ENCODE data around the gene RALGDS.

Gene RALGDS

DNA sequence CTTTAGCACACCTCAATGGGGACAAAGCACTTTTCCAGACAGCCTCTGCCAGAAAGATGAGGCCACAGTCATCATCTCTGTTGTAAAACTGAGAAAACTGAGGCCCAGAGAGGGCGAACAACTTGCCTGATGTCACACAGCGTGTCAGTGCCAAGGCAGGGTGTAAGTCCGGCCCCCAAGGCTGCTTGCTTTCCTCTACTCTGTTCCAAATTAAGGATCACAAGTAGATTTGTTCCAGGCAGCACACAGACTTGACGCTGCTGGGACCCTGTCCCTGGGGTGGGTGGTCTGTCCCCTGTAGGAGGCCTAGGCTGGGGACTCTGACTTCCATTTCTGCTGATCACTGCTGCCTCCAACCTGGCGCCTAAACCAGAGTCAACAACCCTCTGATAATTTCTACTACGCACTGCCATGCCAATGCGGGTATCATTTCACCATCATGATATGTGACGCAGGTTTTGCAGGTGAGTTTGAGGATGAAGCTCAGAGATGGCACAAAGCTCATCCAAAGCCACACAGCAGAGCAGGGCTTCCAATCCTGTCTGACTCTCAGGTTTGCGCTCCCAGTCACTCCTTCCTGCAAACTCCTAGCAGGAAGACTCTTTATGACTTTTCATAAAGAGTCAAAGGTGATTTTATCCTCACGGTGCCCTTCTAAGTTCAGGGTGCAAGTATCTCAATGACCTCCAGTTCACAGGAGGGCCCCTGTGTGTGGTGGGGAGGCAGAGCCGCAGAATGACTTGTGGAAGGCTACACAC lies 13.5 kb upstream of the RALGDS start:
- DNase-seq, result no peak

DNA sequence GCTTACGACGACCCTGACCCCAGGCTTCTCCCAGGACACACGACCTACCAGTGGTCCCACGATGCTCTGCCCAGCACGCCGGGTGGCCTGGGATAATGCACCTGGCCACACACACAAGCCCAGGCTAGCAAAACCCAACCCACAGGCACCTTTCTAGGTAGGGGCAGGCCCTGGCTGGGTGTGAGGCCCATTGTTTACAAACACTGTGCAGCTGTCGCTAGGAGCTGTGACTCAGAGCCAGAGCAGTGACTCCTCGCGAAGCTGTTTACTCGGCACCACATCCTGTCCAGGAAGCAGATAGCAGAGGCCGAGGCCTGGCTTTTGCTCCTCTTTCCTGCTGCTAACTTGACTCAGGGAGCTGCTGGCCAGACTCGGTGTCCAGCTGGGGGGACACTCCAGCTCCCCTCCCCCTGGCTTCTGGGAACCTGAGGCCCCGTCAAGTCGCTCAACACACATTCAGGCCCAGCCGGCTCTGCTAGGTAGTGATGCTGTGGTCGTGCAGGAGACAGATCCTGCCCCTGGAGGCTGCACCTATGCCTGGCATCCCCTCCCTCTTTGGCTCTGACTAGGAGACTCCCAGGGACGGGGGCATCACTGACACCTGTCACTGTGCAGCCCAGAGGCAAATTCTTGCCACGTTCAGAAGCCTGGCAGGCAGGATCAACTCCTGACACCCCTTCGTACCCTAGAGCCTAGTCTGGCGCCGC lies 12.8 kb upstream of the RALGDS start:
- peak; percentile 85 for DNase-seq

DNA sequence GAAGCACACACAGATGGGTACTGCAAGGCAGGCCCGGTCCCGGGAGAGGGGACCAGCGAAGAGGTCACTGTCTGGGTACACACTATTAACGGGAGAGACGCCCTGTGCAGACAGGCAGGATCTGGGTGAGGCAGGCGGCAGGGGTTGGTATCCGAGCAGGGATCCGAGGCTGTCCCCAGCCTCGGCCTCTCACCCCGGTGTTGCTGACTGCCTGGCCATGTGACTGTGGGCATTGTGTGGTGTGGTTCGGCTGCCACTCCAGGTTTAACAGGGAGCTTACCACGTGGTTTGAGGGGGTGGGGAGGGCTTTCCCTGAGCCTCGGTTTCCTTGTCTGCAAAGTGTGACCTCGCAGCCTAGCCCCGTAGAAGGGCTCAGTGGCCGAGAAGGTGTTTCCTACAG lies 11.1 kb upstream of the RALGDS start:
- no peak for DNase-seq

DNA sequence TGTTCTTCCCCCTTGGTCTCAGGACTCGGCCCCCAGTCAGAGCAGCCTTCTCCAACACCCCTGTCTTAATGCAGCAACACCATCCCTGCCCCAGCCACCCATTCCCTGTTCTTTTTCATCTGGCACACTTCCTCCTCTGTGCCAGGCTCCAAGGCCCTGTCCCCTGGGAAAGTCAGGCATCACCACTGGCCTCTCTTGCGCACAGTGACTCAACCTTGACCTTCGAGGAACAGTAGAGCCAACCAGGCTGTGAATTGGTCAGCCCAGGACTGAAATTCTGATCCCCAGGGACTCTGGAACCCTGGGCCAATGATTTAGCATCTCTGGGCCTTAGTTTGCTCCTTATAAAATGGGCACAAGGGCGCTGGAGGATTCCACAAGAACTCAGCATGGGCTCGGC lies 10.5 kb upstream of the RALGDS start:
- no peak for DNase-seq

DNA sequence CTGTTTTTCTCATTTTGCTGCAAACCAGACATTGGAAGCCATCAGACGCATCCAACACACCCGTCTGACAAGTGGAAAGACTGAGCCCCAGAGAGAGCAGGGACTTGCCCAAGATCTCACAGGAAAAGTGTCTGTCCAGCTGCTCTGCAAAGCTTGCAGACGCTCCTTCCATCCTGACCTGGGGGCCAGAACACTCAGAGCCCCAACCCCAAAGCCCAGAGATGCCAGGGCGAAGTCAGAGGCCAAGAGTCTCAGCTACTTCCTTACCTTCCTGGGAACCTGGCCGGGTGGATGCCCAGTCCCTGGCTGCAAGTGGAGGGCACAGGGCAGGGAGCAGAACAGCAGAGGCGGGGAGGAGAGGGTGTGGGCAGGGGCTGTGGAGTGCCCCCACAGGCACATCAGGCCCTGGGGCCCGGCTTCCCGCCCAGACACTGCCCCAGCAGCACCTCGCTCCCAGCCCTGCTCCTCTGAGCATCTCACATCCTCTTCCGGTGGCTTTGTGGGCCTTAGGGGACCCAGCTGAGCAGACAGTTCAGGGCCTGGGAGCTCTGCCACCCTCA lies 9.7 kb upstream of the RALGDS start:
- no peak for DNase-seq

DNA sequence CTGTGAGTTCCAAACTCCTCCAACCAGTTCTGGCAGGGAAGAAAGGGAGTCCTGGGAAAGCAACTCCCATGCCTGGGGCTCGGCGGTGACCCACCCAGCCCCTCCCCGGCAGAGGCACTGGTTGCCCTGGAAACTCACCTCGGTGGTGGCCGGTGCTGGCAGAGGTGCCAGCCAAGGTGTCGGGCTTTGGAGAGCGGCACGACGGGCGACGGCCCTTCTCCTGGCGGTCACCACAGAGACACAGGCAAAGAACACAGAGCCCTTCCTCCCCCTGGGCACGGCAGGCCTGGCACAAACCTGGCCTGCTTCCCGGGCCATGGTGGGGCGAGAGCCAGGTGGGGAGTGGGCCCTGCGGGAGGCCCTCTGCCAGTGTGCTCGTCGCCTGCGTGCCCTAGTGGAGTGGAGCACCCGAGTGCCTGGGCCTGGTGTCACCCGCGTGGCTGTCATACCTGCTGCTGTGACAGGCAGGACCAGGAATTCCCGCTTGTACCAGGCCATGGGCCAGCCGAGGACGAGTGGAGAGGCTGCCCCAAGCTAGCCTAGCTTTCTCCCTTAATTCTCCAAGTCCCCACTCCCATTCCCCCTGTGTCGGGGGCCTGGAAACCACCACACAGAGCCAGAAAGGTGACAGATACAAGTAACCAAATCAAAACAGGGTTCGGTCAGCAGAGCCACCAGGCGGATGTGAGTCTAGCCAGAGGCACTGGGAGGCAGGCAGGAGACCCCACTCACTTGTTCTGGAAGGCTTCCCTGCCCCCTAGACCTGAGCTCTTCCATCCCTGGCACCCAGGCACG lies 8.2 kb upstream of the RALGDS start:
- DNase-seq, result no peak

DNA sequence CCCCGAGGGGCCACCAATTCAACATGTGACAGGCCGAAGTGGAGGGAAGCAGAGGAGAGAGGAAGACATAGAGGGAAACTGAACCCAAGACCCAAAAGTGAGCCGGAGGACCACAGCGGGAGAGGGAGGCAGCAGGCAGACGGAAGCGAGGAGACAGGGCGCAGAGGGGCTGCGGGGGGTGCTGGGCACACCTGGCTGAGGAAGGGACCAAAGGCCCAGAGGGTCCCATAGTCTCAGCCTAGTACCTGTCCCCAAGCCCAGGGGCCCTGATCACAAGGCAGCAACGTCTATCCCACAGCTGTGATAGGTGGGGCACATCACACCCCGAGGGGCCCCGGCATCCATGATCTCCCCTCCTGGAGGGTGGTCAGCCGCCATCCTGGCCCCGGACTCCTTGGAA lies 7.1 kb upstream of the RALGDS start:
- no peak for DNase-seq

DNA sequence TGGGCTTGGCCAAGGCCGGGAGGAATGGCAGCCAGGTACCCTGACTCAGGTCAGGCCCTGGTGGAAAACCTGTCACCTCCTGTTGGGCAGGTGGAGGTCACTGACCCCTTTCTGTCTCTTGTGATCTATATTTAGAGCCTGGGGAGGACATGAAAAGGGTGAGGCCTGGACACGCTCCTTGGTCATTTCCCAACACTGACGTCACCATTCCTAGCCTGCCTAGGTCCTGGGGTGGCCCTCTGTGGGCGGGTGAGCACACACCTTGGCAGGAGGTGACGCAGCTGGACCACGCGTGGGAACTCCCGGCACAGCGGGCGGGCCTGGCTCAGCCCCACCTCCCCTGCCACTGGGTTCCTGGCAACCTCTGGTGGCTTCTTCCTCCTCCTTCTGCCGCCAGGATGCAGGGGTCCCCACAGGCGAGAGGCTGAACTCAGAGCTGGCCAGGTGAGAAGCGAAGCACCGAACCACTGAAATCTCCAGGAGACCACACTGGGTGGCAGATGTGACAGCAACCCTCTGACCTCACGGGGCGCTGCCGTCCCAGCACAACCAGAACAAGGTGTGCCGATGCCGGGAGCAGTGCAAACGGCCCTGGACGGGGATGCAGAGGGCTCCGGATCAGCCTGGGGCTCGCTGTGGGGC lies 6.4 kb upstream of the RALGDS start:
- DNase-seq, result no peak

DNA sequence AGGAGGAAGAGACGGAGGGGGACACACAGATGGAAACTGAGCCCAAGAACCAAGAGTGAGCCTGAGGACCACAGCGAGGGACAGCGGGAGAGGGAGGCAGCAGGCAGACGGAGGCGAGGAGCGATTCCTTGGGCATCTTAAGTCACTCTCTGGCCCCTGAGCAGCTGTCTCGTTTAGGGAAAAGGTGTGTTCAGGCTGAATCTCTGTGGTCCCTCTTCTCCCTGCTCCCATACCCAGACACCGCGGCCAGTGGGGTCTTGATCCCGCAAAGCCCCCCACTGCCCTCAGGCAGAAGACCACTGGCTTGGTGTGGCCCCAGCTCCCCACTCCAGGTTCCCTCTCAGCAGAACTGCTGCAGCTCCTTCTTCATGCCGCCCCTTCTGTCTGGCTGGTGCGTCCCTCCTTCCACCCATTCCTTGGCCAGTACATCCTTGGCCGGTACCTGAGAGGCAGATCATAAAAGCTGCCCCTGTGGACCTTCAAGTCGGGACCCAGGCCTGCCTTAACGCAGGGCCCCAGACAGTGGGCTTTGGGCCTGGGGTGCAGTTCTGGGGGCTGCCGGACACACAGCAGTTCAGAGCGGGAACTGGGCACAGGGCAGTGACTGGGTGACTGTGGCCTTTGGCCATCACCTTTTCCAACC lies 5.8 kb upstream of the RALGDS start:
- DNase-seq, result no peak

DNA sequence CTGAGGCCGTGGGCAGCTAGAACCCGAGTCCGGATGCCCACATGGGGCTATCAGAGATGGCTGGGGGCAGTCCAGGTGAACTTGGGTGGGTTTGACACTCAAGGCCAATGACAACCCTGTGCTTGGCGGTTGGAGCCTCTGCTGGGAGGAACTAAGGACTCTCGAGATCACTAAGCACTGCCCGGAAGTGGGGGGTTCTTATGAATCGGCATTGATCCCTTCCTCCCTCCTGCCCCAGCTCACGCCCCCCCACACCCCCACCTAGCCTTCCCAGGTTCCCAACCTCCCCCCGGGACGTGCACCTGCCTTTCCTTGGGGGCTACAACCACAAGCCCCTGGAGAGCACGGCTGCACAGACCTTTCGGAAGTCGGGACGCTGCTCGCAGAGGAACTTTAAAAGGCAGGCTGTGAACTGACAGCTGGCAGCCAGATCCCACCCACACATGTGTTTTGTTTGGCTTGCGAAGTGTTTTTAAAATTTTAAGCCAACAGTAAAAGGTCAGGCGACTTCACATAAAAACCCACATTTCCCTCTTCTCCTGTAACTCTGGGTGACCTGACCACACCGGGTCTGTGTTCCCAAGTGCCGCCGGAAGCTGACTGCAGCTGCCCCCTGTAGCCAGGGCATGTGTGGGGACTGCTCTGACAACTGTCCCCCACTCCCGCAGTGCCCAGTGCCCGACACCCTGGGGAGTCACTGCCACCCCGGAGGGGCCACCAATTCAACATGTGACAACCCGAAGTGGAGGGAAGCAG lies 5.1 kb upstream of the RALGDS start:
- peak; percentile 34 for DNase-seq

DNA sequence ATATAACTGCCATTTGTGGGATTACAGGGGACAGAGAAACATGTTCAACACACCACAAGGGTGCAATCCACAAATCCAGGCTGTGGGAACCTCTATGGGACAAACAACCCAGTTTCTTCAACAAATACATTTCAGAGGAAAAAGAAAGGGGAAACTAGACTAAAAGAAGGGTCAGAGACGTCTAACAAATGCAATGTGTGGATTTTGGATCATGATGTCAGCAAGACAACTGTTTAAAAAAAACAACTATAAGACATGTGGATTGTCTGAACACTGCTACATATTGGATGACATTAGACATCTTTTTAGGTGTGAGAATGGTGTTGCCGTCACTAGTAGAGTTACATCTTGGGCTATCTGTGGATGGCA lies 3.9 kb upstream of the RALGDS start:
- DNase-seq, result no peak

DNA sequence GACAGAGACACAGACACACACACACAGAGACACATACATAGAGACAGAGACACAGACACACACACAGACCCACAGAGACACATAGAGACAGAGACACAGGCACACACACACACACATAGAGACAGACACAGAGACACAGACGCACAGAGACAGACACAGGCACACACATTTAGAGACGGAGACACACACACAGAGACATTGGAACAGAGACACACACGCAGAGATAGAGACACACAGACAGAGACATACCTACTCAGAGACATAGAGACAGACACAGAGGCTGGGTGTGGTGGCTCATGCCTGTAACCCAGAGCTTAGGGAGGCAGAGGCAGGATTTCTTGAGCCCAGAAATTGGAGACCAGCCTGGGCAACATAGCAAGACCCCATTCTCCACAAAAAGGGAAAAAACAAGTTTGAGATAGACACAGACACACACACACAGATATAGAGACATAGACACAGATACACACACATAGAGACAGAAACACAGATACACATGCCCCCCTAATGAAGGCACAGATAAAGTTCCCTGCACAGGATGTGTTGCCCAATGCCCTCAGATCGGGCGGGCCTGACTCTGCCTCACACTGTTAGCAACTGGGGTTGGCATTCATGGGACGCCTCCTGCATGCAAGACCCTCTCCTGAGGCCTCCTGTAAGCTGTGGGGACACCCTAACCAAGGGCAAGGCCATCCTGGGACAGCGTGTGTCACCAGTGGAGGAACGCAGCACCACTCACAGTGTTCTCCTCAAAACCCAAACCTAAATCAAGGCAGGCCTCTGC lies 3.3 kb upstream of the RALGDS start:
- DNase-seq, result no peak

DNA sequence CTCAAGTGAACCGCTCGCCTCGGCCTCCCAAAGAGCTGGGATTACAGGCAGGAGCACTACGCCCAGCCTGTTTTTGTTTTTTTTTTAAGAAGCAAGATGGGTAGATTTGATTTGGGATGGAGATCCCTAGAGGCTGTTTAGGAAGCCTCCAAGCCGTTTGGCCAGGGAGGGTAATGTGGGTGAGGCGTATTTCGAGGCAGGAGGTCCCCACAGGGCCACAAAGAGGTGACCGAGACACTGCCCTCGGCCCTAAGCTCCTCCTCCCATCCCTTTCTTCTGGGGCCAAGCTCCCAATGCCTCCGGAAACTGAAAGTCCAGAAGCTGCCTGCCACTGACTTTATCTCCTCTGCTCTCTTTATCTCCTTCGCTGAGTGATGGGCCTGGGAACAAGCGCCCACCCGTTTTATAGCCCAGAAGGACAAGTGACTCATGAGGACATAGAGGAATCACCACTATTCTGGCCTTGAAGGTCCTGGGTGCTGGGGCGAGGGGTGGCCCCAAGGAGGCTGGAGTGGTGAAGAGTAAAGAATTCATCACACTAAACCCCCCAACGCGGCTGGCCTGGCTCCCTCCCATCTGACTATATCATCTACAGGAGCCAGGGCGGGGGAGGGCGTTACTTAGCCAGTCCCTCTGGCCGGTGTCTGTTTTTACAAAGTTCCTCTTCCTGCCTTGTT lies 2.0 kb upstream of the RALGDS start:
- no peak for DNase-seq

DNA sequence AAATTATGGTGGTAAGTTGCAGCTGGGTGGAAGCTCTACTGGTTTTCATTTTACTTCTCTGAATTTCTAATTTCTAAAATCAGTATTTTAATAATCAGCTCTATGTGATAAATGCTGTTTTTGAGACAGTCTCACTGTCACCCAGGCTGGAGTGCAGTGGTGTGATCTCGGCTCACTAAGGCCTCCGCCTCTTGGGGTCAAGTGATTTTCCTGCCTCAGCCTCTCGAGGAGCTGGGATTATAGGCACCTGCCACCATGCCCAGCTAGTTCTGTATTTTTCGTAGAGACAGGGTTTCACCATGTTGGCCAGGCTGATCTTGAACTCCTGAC lies 1.5 kb upstream of the RALGDS start:
- no peak for DNase-seq

DNA sequence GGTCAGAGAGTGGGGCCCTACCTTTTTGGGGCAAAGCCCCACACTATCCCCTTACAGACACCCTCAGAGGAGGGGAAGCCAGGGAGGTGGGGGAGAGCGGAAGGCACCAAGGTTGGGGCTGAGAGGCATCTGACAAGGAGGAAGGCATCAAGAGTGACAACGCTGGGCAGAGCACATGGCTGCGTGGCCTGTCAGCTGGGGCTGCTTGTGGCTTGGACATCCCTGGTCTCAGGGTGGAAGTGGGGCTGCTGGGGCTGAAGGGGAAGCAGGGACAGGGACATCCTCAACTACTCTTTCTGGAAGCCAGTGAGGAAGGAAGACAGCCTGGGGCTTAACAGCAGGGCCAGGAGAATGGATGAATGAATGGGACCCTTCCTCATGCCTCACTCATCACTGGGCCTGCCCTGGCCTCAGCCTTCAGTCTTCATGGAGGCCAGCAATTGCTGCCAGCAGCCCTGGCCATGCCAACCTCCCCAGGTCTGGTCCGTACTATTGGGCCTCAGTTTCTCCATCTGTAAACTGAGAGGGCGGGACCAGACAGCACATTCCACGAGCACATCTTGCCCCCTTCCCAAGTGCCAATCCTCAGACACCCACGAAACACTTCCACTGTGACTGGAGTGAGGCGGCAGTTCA lies 993 bp upstream of the RALGDS start:
- DNase-seq, result no peak

DNA sequence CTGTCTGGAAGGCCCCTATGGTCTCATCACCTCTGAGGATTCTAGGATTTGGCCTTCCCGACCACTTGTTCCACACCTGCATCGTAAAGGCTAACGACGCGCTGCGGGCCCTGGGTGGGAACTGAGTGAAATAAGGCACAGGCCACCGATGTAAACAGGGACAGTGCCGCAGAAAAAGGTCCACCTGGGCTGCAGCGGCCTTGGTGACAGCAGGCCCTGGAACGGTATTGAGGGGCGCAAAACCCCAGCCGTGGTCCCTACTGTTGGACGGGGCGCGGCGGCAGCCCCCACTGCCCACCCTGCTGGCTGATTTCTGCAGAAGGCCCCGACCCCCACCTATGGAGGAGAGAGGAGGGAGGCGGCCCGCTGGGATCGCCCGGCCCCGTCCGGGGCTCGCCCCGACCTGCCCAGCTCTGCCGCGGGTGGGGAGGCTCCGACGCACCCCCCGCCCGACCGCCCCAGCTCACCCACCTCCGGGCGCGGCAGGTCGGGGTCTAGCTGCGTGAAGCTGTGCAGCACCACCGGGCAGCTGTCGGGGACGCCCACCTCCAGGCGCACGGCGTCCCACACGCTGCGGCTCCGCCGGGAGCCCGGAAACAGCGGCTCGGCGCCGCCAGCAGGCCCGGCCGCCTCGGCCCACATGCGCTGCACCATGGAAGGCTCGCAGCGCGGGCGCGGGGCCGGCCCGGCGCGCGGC lies 391 bp downstream of the RALGDS start:
- no peak for DNase-seq

DNA sequence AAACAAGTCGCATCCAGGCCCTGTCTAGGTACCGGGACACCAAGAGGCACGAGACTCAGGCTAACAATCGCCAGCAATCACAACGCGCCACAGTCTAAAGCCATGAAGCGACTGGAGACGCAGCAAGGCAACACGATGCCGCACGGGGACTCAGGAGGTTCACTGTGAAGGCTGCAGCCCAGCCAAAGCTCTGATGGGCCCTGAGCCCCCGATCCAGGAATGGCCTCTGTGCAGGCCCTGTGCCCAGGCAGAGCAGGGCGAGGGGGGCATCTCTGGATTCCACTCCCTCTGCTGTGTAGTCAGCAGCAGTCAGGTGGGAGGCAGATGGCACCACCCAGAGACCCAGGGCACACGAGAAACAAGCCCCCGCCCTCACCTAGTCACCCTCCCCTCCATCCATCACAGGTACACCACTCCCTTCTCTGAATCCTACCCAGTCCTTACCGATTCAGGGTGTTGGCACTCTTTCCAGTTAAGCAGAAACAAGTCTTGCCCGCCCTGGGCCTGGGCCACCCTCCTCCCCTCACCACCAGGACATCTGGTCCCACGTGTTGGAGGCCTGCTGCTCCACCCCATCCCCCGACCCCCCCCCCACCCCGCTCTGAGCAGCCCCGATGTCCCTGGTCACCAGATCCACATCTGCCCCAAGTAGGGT lies 1.1 kb downstream of the RALGDS start:
- DNase-seq, result no peak

DNA sequence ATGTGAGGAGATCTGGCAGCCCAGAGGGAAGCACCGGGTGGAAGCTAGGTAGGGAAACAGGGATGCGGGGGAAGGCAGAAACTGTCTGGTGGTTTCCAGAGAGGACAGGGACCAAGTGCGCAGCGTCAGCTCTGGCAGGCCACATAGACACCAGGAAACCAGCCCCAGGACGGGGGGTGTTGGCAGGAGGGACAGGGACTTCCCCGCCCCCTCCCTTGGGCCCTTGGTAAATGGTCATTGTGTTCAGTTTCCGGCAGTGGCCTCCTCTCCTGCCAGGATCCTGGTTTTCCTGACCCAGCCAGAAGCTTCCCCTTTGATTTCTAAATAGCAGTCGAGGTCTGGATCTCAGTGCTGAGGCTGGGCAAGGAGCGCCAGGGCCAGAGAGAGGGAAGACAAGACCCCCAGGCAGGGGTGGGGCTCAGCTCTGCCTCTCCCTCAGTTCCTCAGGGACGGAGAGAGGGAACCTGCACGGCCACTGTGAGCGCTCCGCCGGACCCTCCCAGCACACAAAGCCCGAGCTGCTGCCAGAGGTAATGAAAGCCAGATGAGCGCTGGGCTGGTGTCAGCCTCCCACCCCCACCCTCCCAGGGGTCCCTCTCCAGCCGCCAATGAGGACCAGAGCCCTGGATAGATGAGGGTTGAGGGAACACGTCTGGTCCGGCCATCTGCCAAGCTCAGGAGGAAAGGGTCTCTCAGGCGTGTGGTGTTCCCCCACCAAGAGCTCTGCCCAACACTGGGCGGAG lies 1.8 kb downstream of the RALGDS start:
- peak; percentile 74 for DNase-seq

Data from fibroblast of skin of scalp (primary cell).